Uterus (tissue), 2 donors: ENCODE results near the gene HOXB4.

Source experiments
- CTCF ChIP-seq, 4 experiments: fragments of 200-600 bp in 2 of 4; fragments of 450-650 bp in 2 of 4; sonication (generic) in 2 of 4; IDR thresholded peaks; one replicate each; pipeline ENCODE4 v1.5.1; 2016 to 2019; ENCODE audit warnings: antibody characterized with exemption in 4 of 4, mild to moderate bottlenecking in 2 of 4, moderate library complexity in 1 of 4
- POLR2A ChIP-seq, 2 donors: fragments of 450-650 bp; IDR thresholded peaks; one replicate each; pipeline ENCODE4 v1.6.1; 2016; ENCODE audit warnings: antibody characterized with exemption in 2 of 2, mild to moderate bottlenecking in 1 of 2, moderate library complexity in 1 of 2

GRCh38 chr17:48529683-48530009 lies 48.5 kb downstream of the HOXB4 start:
- TF ChIP-seq CTCF (IDR thresholded peaks at IDR 0.05) (no peak), POLR2A (IDR thresholded peaks at IDR 0.05) (no peak)
